ENCODE measurements around the gene PSAP. TPM values are rescaled to one million over a fixed set of nuclear protein-coding genes. Genes with fewer than 3 reads are reported as not detected.

Gene PSAP
- total RNA-seq, 2 donors from 2014 or later = 517 to 807 TPM

Small RNA genes within 50 kb of the gene (microRNA-seq; reads per million reads assigned to microRNA genes)
- gene MIR7152 = 0 reads per million in 2 donors

Other genes with a start within 250 kb of the PSAP start
- gene C10orf105, start 131.5 kb downstream of the PSAP start, total RNA-seq = under 1 TPM in 1 of 2 donors, not detected in 1; 0.08 TPM
- gene VSIR, start 77.7 kb downstream of the PSAP start, total RNA-seq = 10 to 100 TPM; 50.5 to 76.7 TPM
- gene CHST3, start 113.1 kb upstream of the PSAP start, total RNA-seq = 1 to 10 TPM; 1.1 to 2.7 TPM
- 1 to 10 TPM; 2.3 to 4.5 TPM for gene SPOCK2, start 237.3 kb upstream of the PSAP start, total RNA-seq

All from left colon (tissue), 2 donors.